Measurements from ENCODE around the gene RHBDL1. TPM values are rescaled to one million over a fixed set of nuclear protein-coding genes. Genes with fewer than 3 reads are reported as not detected.
"Not testable (repeated sequence)": the region's sequence is repeated elsewhere in the genome, so short reads cannot be mapped to it uniquely, and the experiment has no call there.

The RHBDL1 gene
- total and polyA plus RNA-seq, 9 of the 15 experiments (the other 6 are each of a cell fraction or from before 2014, with no cell fraction given), result 0.03 to 5.6 (median 1.3) TPM; not detected in 1

- H2AFZ ChIP-seq (ENCODE audit: low read depth, low read length); H3K4me2 ChIP-seq (ENCODE audit: insufficient read depth, low read length); H3K36me3 ChIP-seq (ENCODE audit: control insufficient read depth, insufficient read depth, low read length); H3K9me3 ChIP-seq (replicated peaks; ENCODE audit: control insufficient read depth, insufficient read depth, low read depth, low read length); H3K27ac ChIP-seq (ENCODE audit: extremely low read depth, low read depth, low read length); H3K9me1 ChIP-seq (ENCODE audit: control insufficient read depth, insufficient read depth, low read length); BruUV-seq (replicated peaks); H3K9ac ChIP-seq (ENCODE audit: insufficient read depth in 1 of 2, low read depth in 2 of 2, low read length in 2 of 2); H3K27me3 ChIP-seq (ENCODE audit: control insufficient read depth in 2 of 2, insufficient read depth in 2 of 2, low read length in 2 of 2); H3K4me3 ChIP-seq: not testable (repeated sequence)
- DNase-seq (ENCODE audit: extremely low read depth in 1 of 4, low spot score in 3 of 4) (peak in 2 of 4 experiments; percentile 46 to 85), FAIRE-seq (peak; percentile 96), ATAC-seq (peak; percentile 29)
- ChIA-PET POLR2A (interaction anchor here (0.7 to 1.2 kb wide), 3 partner anchors 8 to 94 kb away, joined by 3 read pairs; partner anchors contain the start of gene ANTKMT), CTCF (ENCODE audit: low intra/inter-chr PET ratio) (interaction anchor here (0.6 to 4.5 kb wide), 4 partner anchors 30 to 390 kb away, joined by 4 to 73 read pairs (median 10); no protein-coding TSS in a partner anchor)
- Histone ChIP-seq H3K4me1 (replicated peaks in 1 of 2; ENCODE audit: control insufficient read depth in 2 of 2, insufficient read depth in 2 of 2, low read length in 2 of 2) (peaks cover 7 to 69% of the 10 kb centered on the region in 2 experiments; a peak in 3 of 5 replicates), H3K79me2 (ENCODE audit: control insufficient read depth, insufficient read depth, low read length) (peaks cover 12% of the 10 kb centered on the region), H4K20me1 (replicated peaks; ENCODE audit: control insufficient read depth, insufficient read depth, low read length) (peaks cover 20% of the 10 kb centered on the region; the same call in 1 of the 2 replicates)
- 27% methylated on average over 13 of the region's 13 CpGs for WGBS (ENCODE audit: insufficient coverage, low coverage, missing lambda C conversion rate)
- intact Hi-C loops (cut with micrococcal nuclease) (loop anchor here (5.0 kb wide), 1 partner anchor 95 kb away; no protein-coding TSS in a partner anchor), in situ Hi-C loops (cut with MboI) (loop anchor here (5.0 to 10.0 kb wide), 2 partner anchors 75 to 342 kb away; partner anchors contain the start of genes CHTF18 and RPUSD1)
- TF ChIP-seq, protein P1, sequence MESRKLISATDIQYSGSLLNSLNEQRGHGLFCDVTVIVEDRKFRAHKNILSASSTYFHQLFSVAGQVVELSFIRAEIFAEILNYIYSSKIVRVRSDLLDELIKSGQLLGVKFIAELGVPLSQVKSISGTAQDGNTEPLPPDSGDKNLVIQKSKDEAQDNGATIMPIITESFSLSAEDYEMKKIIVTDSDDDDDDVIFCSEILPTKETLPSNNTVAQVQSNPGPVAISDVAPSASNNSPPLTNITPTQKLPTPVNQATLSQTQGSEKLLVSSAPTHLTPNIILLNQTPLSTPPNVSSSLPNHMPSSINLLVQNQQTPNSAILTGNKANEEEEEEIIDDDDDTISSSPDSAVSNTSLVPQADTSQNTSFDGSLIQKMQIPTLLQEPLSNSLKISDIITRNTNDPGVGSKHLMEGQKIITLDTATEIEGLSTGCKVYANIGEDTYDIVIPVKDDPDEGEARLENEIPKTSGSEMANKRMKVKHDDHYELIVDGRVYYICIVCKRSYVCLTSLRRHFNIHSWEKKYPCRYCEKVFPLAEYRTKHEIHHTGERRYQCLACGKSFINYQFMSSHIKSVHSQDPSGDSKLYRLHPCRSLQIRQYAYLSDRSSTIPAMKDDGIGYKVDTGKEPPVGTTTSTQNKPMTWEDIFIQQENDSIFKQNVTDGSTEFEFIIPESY (CRISPR knock-in tag; IDR thresholded peaks at IDR 0.05), result peak; percentile 94
- peak; percentile 61 to 75 for TF ChIP-seq RAD21 (CRISPR knock-in tag; conservative IDR thresholded peaks at IDR 0.05 in 1 of 2, IDR thresholded peaks at IDR 0.05 in 1 of 2)
- TF ChIP-seq FOSL1 (tag; conservative IDR thresholded peaks at IDR 0.05), result peak; percentile 66
- peak; percentile 44; the same call in 1 of the 2 replicates for TF ChIP-seq BCOR (IDR thresholded peaks at IDR 0.05)
- peak; percentile 38; the same call in 1 of the 2 replicates for TF ChIP-seq LCOR (CRISPR knock-in tag; IDR thresholded peaks at IDR 0.05)
- peak; percentile 82; the same call in 1 of the 2 replicates for TF ChIP-seq KLF13 (tag; IDR thresholded peaks at IDR 0.05; ENCODE audit: borderline replicate concordance, low read depth)
- TF ChIP-seq SMARCA4 (IDR thresholded peaks at IDR 0.05), result 0 out of 2 replicates have a peak, but pooled peaks have one; percentile 22
- peak; percentile 71 for TF ChIP-seq CEBPB (tag; IDR thresholded peaks at IDR 0.05)
- 0 out of 4 replicates have a peak, but pooled peaks of 1 of the 2 experiments have one; percentile 7 for TF ChIP-seq KDM1A (IDR thresholded peaks at IDR 0.05)
- TF ChIP-seq, protein P2, sequence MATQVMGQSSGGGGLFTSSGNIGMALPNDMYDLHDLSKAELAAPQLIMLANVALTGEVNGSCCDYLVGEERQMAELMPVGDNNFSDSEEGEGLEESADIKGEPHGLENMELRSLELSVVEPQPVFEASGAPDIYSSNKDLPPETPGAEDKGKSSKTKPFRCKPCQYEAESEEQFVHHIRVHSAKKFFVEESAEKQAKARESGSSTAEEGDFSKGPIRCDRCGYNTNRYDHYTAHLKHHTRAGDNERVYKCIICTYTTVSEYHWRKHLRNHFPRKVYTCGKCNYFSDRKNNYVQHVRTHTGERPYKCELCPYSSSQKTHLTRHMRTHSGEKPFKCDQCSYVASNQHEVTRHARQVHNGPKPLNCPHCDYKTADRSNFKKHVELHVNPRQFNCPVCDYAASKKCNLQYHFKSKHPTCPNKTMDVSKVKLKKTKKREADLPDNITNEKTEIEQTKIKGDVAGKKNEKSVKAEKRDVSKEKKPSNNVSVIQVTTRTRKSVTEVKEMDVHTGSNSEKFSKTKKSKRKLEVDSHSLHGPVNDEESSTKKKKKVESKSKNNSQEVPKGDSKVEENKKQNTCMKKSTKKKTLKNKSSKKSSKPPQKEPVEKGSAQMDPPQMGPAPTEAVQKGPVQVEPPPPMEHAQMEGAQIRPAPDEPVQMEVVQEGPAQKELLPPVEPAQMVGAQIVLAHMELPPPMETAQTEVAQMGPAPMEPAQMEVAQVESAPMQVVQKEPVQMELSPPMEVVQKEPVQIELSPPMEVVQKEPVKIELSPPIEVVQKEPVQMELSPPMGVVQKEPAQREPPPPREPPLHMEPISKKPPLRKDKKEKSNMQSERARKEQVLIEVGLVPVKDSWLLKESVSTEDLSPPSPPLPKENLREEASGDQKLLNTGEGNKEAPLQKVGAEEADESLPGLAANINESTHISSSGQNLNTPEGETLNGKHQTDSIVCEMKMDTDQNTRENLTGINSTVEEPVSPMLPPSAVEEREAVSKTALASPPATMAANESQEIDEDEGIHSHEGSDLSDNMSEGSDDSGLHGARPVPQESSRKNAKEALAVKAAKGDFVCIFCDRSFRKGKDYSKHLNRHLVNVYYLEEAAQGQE (IDR thresholded peaks at IDR 0.05; ENCODE audit: borderline replicate concordance), result peak; percentile 62; the same call in 1 of the 2 replicates
- TF ChIP-seq, protein P2 (CRISPR knock-in tag; IDR thresholded peaks at IDR 0.05; ENCODE audit: low read depth), result not testable (repeated sequence)
- TF ChIP-seq SMC3 (conservative IDR thresholded peaks at IDR 0.05; ENCODE audit: insufficient read depth, low read depth, low read length), result 0 out of 2 replicates have a peak, but pooled peaks have one; percentile 20
Observed at GRCh38 chr16:712740-713250, 37.3 kb downstream of the RHBDL1 start.

All from K562 (cell line).